K562 (cell line): ENCODE data around the gene CD52. TPM values are rescaled to one million over a fixed set of nuclear protein-coding genes. Genes with fewer than 3 reads are reported as not detected.
A peak's percentile ranks its signal among the peaks of the same experiment; 100 is the strongest.

Experiments
- ARNT ChIP-seq, 2 experiments: fragments of 450-650 bp; IDR thresholded peaks; 2 replicates each; pipeline ENCODE4 v1.6.1; 2016; ENCODE audit warnings: mild to moderate bottlenecking in 1 of 2
- CTCFL ChIP-seq: IDR thresholded peaks from 2 replicates; pipeline ENCODE4 v1.6.1; 2011; ENCODE audit warnings: borderline replicate concordance, low read depth, mild to moderate bottlenecking, moderate library complexity, low read length; ENCODE audit not compliant: insufficient read depth, poor library complexity, severe bottlenecking
- E2F5 ChIP-seq: sonication (generic); formaldehyde crosslinking; IDR thresholded peaks from 2 replicates; pipeline ENCODE4 v1.8.0; 2022; ENCODE audit warnings: mild to moderate bottlenecking, missing genetic modification reagents
- E2F8 ChIP-seq: fragments of 450-650 bp; IDR thresholded peaks from 2 replicates; pipeline ENCODE4 v1.7.1; 2018; ENCODE audit warnings: mild to moderate bottlenecking, low read depth; ENCODE audit not compliant: partially characterized antibody
- E4F1 ChIP-seq: fragments of 250-450 bp; sonication (Bioruptor Pico); IDR thresholded peaks from 2 replicates; pipeline ENCODE4 v1.5.0; 2021; ENCODE audit warnings: mild to moderate bottlenecking, borderline replicate concordance
- FOXM1 ChIP-seq, 2 experiments: fragments of 450-650 bp in 1 of 2; sonication (generic) in 1 of 2; formaldehyde crosslinking in 1 of 2; IDR thresholded peaks; 2 replicates each; pipeline versions ENCODE4 v1.6.1 to v1.9.0; 2017 to 2022; ENCODE audit warnings: low read depth in 2 of 2, mild to moderate bottlenecking in 2 of 2, missing genetic modification reagents in 1 of 2, moderate library complexity in 1 of 2
- JUND ChIP-seq, 2 experiments: IDR thresholded peaks; 2 replicates in 1 of 2; 3 replicates in 1 of 2; pipeline ENCODE4 v1.6.1; 2011; ENCODE audit warnings: borderline replicate concordance in 2 of 2, low read depth in 2 of 2, low read length in 2 of 2, improper control_type of control experiment in 1 of 2, missing biosample characterization in 1 of 2, missing genetic modification characterization in 1 of 2, missing genetic modification reagents in 1 of 2
- NFE2L1 ChIP-seq: fragments of 450-650 bp; IDR thresholded peaks from 2 replicates; pipeline ENCODE4 v1.6.1; 2016; ENCODE audit warnings: missing genetic modification characterization, low read depth, mild to moderate bottlenecking, missing compliant biosample characterization, moderate library complexity, borderline replicate concordance
- RAD21 ChIP-seq, 2 experiments: fragments of 250-450 bp in 1 of 2; fragments of 450-650 bp in 1 of 2; sonication (Bioruptor Pico) in 1 of 2; formaldehyde crosslinking in 1 of 2; IDR thresholded peaks in 1 of 2; conservative IDR thresholded peaks in 1 of 2; 2 replicates each; pipeline versions ENCODE4 v1.4.0 to v1.8.0; 2020 to 2022; ENCODE audit warnings: mild to moderate bottlenecking in 2 of 2, moderate library complexity in 1 of 2
- SIRT6 ChIP-seq: IDR thresholded peaks from one replicate; pipeline ENCODE4 v1.6.1; 2012; ENCODE audit warnings: low read depth, mild to moderate bottlenecking, control low read depth, inconsistent platforms, low read length, moderate library complexity
- SPI1 ChIP-seq: IDR thresholded peaks from 2 replicates; pipeline ENCODE4 v1.6.1; 2011; ENCODE audit warnings: low read depth, low read length, control low read depth, borderline replicate concordance
- ZNF398 ChIP-seq: fragments of 250-450 bp; sonication (Bioruptor Pico); IDR thresholded peaks from 2 replicates; pipeline ENCODE4 v1.8.0; 2021; ENCODE audit warnings: moderate library complexity, mild to moderate bottlenecking, inconsistent platforms
- ZNF551 ChIP-seq: fragments of 250-450 bp; sonication (Bioruptor Pico); IDR thresholded peaks from 2 replicates; pipeline ENCODE4 v1.5.0; 2021; ENCODE audit warnings: mild to moderate bottlenecking, moderate library complexity
- polyA plus RNA-seq, 8 experiments: library from polyadenylated mRNA; depleted of rRNA in 4 of 8; stranded (reverse) in 5 of 8; unstranded in 3 of 8; fragments of >200 nt; fragmentation: Nextera tagmentation in 2 of 8; fragmentation: Illumina TruSeq in 1 of 8; extraction: Ambion mirVana in 2 of 8; extraction: Trizol in 1 of 8; gene quantifications; 2 replicates each; pipeline versions ENCODE4 v1.2.1 to v1.2.3, GENCODE V29; 2011 to 2014; ENCODE audit warnings: inconsistent platforms in 1 of 8, missing spikeins in 1 of 8
- total RNA-seq, 7 experiments: library from RNA; depleted of rRNA in 6 of 7; stranded (reverse); fragments of >200 nt in 6 of 7; fragmentation: Illumina TruSeq in 2 of 7; extraction: Trizol in 2 of 7; gene quantifications; 2 replicates each; pipeline versions ENCODE4 v1.2.1 to v1.2.3, GENCODE V29; 2011 to 2021; ENCODE audit warnings: low replicate concordance in 1 of 7

The CD52 gene
- total and polyA plus RNA-seq, 9 of the 15 experiments (the other 6 are each of a cell fraction or from before 2014, with no cell fraction given) = 34.9 to 488 (median 173) TPM

- TF ChIP-seq JUND (IDR thresholded peaks at IDR 0.05; ENCODE audit: borderline replicate concordance, low read depth, low read length) (peak; percentile 59; the same call in 1 of the 2 replicates), JUND (tag; IDR thresholded peaks at IDR 0.05; ENCODE audit: borderline replicate concordance, low read depth, low read length) (peak; percentile 66; the same call in 1 of the 3 replicates), SPI1 (no peak), ZNF398 (CRISPR knock-in tag) (no peak), E4F1 (CRISPR knock-in tag) (no peak), SIRT6 (no peak), FOXM1 (IDR thresholded peaks at IDR 0.05; ENCODE audit: low read depth) (0 out of 2 replicates have a peak, but pooled peaks have one; percentile 40), FOXM1 (CRISPR knock-in tag; IDR thresholded peaks at IDR 0.05; ENCODE audit: low read depth) (0 out of 2 replicates have a peak, but pooled peaks have one; percentile 32), ZNF551 (no peak), ARNT (IDR thresholded peaks at IDR 0.05) (peak in 1 of 2 experiments; percentile 20; a peak in 1 of 4 replicates), E2F8 (peak; percentile 63), NFE2L1 (no peak), CTCFL (no peak), RAD21 (CRISPR knock-in tag; conservative IDR thresholded peaks at IDR 0.05 in 1 of 2, IDR thresholded peaks at IDR 0.05 in 1 of 2) (peak; percentile 99), E2F5 (CRISPR knock-in tag) (no peak)
These were observed 3.7 kb downstream of the CD52 start (continued) for GRCh38 chr1:26321315-26322041.
